ENCODE data around the gene ANAPC13.

Gene ANAPC13

DNA sequence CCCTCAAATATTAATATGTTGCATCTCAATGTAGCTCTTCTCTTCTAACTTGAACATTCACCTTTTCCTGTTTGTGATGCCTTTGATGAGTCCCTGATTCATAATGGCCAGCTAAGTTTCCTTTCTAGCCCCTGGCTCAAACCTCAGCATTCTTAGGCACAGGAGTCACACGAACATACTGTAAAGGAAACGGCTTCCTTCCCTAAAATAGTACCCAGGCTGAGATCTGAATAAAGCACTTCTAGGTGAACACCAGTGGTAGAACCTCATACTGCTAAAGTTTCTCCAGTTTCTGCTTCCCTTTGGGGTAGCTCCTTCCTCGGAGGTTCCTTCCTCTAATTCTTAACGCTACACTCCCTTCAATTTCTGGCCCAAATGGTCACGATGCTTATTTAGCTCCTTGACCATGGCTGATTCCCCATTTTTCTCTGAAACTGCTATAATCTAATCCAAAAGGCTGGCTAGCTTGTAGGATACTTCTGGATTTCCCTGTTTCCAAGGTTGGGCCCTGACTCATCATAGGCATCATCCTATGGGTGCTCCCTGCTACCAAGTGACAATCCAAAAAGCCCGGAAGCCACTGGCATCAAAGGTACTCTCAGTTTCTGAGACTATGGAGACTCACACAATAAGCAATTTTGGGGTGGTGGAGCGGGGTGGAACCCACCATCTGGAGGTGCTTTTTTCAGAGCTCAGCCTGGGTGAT lies 2.4 kb downstream of the ANAPC13 start:
- DNase-seq (ENCODE audit: low read depth in 1 of 2, low spot score in 1 of 2): no peak

GRCh38 chr3:134482622-134483021 lies 3.2 kb downstream of the ANAPC13 start:
- no peak for DNase-seq (ENCODE audit: low read depth in 1 of 2, low spot score in 1 of 2)

DNA sequence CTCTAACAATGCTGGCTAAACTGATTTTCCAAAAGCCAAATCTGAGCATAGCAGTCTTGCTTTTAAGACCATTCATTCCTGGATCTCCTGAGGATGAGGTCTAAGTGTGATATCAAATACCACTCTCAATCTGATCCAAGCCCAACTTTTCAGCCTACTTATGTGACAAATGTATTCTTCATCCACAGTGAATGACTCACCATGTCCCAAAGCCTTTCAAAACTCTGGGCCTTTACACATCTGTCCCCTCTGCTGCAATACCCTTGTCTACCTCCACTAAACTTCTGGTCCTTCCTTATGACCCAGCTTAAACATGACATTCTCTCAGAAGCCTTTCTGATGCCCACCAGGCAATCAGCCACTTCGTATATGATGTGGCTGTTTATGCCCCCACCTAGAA lies 4.6 kb downstream of the ANAPC13 start:
- no peak for DNase-seq (ENCODE audit: low read depth in 1 of 2, low spot score in 1 of 2)

DNA sequence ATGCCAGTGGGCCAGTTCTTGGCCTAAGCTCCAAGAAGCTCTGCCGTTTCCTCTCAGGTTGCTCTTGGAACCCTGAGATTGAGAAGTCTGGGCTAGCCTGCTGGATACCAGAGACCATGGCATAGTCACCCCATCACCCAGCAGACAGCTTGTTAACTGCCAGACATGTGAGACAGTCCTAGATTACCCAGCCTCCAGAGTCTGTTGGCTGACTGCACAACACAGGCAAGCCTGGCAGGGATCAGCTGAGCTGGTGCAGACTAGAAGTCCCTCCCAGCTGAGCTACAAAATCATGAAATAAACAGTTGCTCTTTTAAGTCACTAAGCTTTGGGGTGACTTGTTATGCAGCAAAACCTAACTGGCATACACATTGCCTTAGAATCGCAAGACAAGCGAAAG lies 5.2 kb downstream of the ANAPC13 start:
- no peak for DNase-seq (ENCODE audit: low read depth in 1 of 2, low spot score in 1 of 2)

DNA sequence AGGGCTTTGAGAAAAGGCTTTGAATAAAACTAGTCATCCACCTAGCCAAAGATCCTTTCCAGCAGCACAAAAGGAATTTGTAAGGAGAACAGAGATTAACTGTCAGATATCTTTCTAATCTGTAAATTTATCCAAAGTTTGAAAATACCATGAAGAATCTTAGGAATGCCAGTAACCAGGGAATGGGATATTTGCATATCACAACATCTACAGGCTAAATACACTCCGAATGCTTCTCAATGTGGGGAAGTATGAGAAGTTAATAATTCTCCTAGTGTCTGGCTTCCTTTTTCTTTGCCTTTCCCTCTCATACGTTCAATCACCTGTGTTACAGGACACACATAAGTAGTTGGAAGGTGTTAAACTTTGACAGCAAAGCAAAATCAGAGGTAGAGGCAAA lies 7.8 kb downstream of the ANAPC13 start:
- DNase-seq (ENCODE audit: low read depth in 1 of 2, low spot score in 1 of 2): no peak

DNA sequence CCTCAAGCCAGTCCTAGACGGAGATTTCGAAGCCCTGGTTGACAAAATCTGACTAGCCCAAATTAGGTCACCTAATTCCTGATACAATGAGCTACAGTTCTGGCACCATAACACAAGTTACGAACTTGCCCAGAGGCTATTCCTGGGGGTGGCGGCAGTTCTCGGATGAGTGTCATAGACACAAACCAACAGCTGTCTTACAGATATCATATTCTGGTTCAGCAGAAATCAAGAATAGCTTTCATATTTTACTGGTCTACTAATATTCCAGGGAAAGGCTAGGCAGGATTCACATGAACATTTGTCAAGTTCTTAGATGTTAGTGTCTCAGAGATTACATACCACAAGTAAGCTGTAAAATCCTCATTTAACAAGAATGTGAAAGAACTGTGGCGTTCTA lies 8.8 kb downstream of the ANAPC13 start:
- DNase-seq (ENCODE audit: low read depth in 1 of 2, low spot score in 1 of 2): no peak

DNA sequence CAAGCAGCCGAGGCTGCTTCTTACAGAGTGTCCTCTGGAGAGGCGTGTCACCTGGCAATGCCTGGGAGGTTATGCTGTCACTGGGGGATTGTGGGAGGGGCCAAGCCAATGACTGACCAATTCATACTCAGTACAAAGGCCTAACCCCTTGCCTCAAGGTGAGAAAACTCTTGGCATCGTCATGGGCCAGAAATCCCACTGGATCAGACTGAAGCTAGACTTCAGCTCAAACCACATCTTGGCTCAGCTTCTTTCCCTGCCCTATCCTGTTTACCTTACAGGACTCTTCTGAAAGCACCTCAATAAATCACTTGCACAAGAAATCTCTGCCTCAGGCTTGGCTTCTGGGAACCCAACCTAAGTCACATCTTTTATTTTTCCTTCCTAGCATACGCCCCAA lies 9.5 kb downstream of the ANAPC13 start:
- no peak for DNase-seq (ENCODE audit: low read depth in 1 of 2, low spot score in 1 of 2)

GRCh38 chr3:134474956-134475355 lies 10.8 kb downstream of the ANAPC13 start:
- DNase-seq (ENCODE audit: low read depth in 1 of 2, low spot score in 1 of 2): no peak

DNA sequence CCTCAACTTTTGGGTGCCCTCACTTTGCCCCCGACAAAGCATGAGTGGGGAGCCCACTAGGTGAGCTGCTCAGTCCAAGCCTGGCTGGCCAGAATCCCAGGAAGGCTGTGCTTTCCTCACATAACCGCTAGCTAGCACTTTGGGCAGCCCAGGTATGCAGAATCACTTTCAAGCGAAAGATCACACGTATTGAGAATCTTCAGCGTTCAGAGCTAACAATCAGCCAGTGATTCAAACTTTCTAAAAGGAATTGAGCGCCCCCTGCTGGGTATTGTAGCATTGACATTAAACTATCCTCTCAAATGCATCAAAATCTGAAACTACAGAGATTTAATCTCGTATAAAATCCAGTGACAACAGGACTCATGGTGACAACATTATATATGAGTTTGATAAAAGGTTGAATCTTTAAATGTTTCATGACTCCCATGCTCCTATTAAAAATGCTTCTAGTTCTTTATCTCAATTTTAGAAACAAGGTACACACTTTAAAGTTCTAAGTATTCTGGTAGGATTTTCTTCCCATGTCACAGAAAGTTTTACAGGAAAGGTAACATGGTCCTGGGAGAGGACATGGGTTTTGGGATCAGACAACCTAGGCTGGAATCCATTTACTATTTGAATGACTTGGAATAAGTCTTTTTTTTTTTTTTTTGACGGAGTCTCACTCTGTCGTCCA lies 11.8 kb downstream of the ANAPC13 start:
- DNase-seq (ENCODE audit: low read depth in 1 of 2, low spot score in 1 of 2): peak; percentile 47 to 54

- no peak for DNase-seq (ENCODE audit: low read depth in 1 of 2, low spot score in 1 of 2)
These were observed 13.0 kb downstream of the ANAPC13 start for GRCh38 chr3:134472831-134473230.

GRCh38 chr3:134471521-134472193 lies 14.1 kb downstream of the ANAPC13 start:
- no peak for DNase-seq (ENCODE audit: low read depth in 1 of 2, low spot score in 1 of 2)

DNA sequence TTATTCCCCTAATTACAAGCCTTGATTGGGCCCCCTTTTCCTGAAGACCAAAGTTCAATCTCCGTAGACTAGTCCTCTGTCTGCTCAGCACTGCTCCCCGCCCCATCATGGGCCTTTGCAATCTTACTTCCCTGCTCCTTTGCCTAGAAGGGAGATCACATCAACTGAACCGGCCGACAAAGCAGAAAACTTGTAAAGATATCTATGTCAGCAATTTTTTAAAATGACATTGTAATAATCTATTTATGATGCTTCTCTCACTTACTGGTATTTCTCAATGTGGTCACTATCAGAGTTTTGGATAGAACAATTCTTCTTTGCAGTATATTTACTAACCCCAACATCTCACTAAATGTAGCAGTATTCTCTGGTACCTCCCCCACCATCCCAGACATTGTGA lies 17.3 kb downstream of the ANAPC13 start:
- no peak for DNase-seq (ENCODE audit: low read depth in 1 of 2, low spot score in 1 of 2)

GRCh38 chr3:134466331-134466730 lies 19.5 kb downstream of the ANAPC13 start:
- DNase-seq (ENCODE audit: low read depth in 1 of 2, low spot score in 1 of 2): no peak

- DNase-seq (ENCODE audit: low read depth in 1 of 2, low spot score in 1 of 2): no peak
These were observed 21.0 kb downstream of the ANAPC13 start for GRCh38 chr3:134464689-134465365.

- DNase-seq (ENCODE audit: low read depth in 1 of 2, low spot score in 1 of 2): no peak
These were observed 21.6 kb downstream of the ANAPC13 start for GRCh38 chr3:134464064-134464688.

- DNase-seq (ENCODE audit: low read depth in 1 of 2, low spot score in 1 of 2): no peak
These were observed 22.1 kb downstream of the ANAPC13 start for GRCh38 chr3:134463676-134464063.

DNA sequence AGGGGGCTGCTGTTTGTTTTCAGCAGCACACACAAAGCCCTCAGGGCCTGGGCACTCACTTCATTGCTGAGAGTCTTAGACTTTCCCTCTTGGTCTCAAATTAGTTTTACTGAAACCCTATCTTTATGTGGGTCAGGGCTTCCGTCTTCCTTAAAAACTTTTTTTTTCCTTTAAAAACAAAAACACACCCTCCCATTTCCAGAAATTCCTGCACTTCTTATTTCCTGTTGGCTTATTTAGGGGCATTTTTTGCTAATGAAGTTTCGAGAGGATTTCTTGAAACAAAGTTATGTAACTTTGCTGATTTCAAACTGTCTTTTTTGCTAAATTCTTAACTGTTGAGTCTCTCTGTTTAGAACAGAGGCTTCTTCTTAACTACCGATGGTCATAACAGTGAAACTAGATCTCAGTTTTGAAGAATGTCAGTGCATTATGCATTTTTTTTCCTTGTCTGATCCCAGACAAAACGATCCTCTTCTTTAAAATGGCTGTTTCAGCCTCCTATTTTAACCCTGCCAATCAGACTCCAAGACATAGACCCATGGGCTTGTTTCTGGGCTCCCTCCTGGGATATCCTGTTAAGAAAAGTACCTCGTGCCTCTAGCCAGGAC lies 23.3 kb downstream of the ANAPC13 start:
- no peak for DNase-seq (ENCODE audit: low read depth in 1 of 2, low spot score in 1 of 2)

DNA sequence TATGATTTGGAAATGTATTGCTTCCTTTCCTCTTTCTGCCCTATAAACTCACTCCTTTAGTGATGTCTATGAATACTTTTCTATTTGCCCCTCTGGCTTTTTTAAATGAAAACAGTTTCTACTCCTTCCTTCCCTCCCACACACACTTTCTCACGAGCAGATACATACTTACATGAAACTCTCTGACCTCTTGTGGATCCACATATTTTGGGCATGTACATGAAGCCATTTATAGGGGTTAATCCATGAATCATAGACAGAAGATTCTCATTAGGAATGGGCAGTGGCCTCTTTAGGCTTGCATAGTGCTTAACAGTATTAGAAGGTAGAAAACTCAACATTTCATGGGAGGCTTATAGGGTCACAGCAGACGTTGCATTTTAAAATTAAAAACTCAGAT lies 24.8 kb downstream of the ANAPC13 start:
- DNase-seq (ENCODE audit: low read depth in 1 of 2, low spot score in 1 of 2): no peak

DNA sequence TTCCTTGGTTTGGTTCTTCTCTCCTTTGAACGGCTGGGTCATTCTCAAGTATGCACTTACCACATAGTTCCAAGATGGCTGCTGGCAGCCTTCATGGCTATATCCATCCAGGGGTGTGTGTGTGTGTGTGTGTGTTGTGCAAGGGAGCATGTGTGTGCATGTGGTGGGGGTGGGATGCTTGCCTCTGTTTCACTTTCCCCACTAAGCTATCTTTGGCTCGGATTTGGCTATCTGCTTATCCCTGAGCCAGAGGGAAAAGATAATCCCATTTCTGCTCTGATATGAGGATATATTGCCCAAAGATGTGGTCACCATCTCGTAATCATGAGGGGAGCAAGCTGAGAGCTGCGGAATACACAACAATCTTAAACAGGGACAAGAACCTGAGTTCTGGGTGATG lies 26.2 kb downstream of the ANAPC13 start:
- DNase-seq (ENCODE audit: low read depth in 1 of 2, low spot score in 1 of 2): no peak

GRCh38 chr3:134458406-134458945 lies 27.3 kb downstream of the ANAPC13 start:
- DNase-seq (ENCODE audit: low read depth in 1 of 2, low spot score in 1 of 2): no peak
